Esophagus squamous epithelium (tissue), 5 donors: ENCODE data around the gene MORC4. TPM values are rescaled to one million over a fixed set of nuclear protein-coding genes. Genes with fewer than 3 reads are reported as not detected.

Experiments used
- DNase-seq: peaks from one replicate; lab custom pipeline; 2025; lab: John Stamatoyannopoulos, UW
- H3K27ac ChIP-seq, 4 donors: fragments of 200-600 bp; sonication (generic); one replicate each; pipeline ENCODE4 v1.5.1; 2016 to 2019; ENCODE audit warnings: mild to moderate bottlenecking in 1 of 4
- H3K27me3 ChIP-seq, 4 donors: fragments of 200-600 bp; sonication (generic); 1 replicate in 3 of 4; 2 replicates in 1 of 4; pipeline versions ENCODE4 v1.5.1 to v1.6.0; 2017 to 2021; ENCODE audit warnings: antibody characterized with exemption in 1 of 4
- H3K36me3 ChIP-seq, 3 donors: fragments of 200-600 bp; sonication (generic); one replicate each; pipeline ENCODE4 v1.5.1; 2016 to 2019
- H3K4me1 ChIP-seq, 3 donors: fragments of 200-600 bp; sonication (generic); one replicate each; pipeline ENCODE4 v1.5.1; 2017 to 2019
- H3K4me3 ChIP-seq, 4 donors: fragments of 200-600 bp; sonication (generic); 1 replicate in 3 of 4; 2 replicates in 1 of 4; pipeline ENCODE4 v1.5.1; 2016 to 2019; ENCODE audit warnings: mild to moderate bottlenecking in 2 of 4, moderate library complexity in 1 of 4
- H3K9me3 ChIP-seq, 3 donors: fragments of 200-600 bp; sonication (generic); one replicate each; pipeline ENCODE4 v1.5.1; 2016 to 2019
- CTCF ChIP-seq, 6 experiments: fragments of 450-650 bp in 4 of 6; fragments of 200-600 bp in 2 of 6; sonication (generic) in 2 of 6; IDR thresholded peaks; one replicate each; pipeline ENCODE4 v1.5.1; 2016 to 2019; ENCODE audit warnings: antibody characterized with exemption in 6 of 6, mild to moderate bottlenecking in 4 of 6, moderate library complexity in 4 of 6
- POLR2A ChIP-seq, 4 donors: fragments of 450-650 bp; IDR thresholded peaks; one replicate each; pipeline ENCODE4 v1.6.1; 2017; ENCODE audit warnings: antibody characterized with exemption in 4 of 4, mild to moderate bottlenecking in 4 of 4, moderate library complexity in 3 of 4
- WGBS, 2 donors: methylation state at CpG; one replicate each; pipeline ENCODE4 v1.1.5; 2018; 5-methylcytosine and 5-hydroxymethylcytosine counted together
- intact Hi-C: fragments of 100-400 bp; cut with DNase I; formaldehyde crosslinking; loops from one replicate; pipeline ENCODE4 v1.15.0; 2022
- total RNA-seq, 4 donors: library from RNA; depleted of rRNA; stranded (reverse); fragments of >200 nt; gene quantifications; one replicate each; pipeline ENCODE4 v1.1.0, GENCODE V29; 2016
- donor health status: DM: yes; HTN: yes; CAD: no.

Gene MORC4
- total RNA-seq, 4 donors from 2014 or later, result 12.5 to 22.6 (median 17.2) TPM

- H3K27me3 ChIP-seq, result peaks cover 0 to 25% (median 0%) of the 10 kb centered on the region in 4 donors
- no peak overlapping the region for H3K4me3 ChIP-seq
- intact Hi-C loops, result no loop called here
- TF ChIP-seq CTCF (IDR thresholded peaks at IDR 0.05) (no peak), POLR2A (IDR thresholded peaks at IDR 0.05) (no peak)
- no peaks in the 10 kb centered on the region for H3K9me3 ChIP-seq
- WGBS, 2 donors, result 7 to 20% methylated on average over 1 to 3 of the region's 3 CpGs
- no peak for DNase-seq
- H3K36me3 ChIP-seq, result no peaks in the 10 kb centered on the region
- H3K4me1 ChIP-seq, result peaks cover 0 to 17% (median 0%) of the 10 kb centered on the region in 3 donors
- no peak overlapping the region for H3K27ac ChIP-seq
These were observed 105.0 kb downstream of the MORC4 start for GRCh38 chrX:106894978-106895452.

DNA sequence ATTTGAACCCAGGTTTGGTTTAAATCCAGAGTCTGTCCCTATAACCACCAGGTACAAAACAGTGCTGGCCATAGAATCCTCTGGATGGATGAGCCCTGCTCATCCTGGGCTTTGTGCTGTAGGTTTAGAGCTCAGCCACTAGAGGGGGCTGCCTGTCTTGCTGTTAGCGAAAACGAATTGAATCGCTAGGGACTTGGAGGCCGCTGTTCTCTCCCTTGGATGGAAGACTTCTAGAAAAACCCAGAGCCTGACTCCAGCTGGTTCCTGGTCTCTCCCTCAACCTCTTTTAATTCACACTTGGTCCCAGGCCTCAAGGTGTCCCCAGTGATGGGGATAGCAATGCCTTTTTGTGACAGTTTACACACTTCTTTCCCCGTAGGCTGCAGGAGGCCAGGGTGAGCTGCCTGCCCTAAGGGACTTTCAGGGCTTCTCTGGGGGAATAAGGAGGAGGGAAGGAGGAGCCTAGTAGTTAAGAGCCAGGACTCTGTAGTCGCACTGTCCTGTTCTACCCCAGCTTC lies 105.6 kb downstream of the MORC4 start:
- TF ChIP-seq POLR2A (IDR thresholded peaks at IDR 0.05), result no peak
- TF ChIP-seq CTCF (IDR thresholded peaks at IDR 0.05), result peak; percentile 26 to 79 (median 70)
- intact Hi-C loops, result no loop called here
- no peak overlapping the region for H3K27ac ChIP-seq
- 0 to 14% methylated on average over 2 to 3 of the region's 6 CpGs for WGBS, 2 donors
- H3K27me3 ChIP-seq, result peaks cover 0 to 25% (median 0%) of the 10 kb centered on the region in 4 donors
- no peak for DNase-seq
- peaks cover 0 to 17% (median 0%) of the 10 kb centered on the region in 3 donors for H3K4me1 ChIP-seq
- H3K9me3 ChIP-seq, result no peaks in the 10 kb centered on the region
- H3K36me3 ChIP-seq, result no peaks in the 10 kb centered on the region
- no peak overlapping the region for H3K4me3 ChIP-seq

GRCh38 chrX:106891762-106892460 lies 108.1 kb downstream of the MORC4 start:
- TF ChIP-seq POLR2A (IDR thresholded peaks at IDR 0.05) (no peak), CTCF (IDR thresholded peaks at IDR 0.05) (no peak)
- no peak overlapping the region for H3K4me3 ChIP-seq
- WGBS, 2 donors, result 51 to 56% methylated on average over 3 to 7 of the region's 7 CpGs
- no peaks in the 10 kb centered on the region for H3K36me3 ChIP-seq
- peaks cover 0 to 25% (median 0%) of the 10 kb centered on the region in 4 donors for H3K27me3 ChIP-seq
- H3K27ac ChIP-seq, result no peak overlapping the region
- no peaks in the 10 kb centered on the region for H3K9me3 ChIP-seq
- intact Hi-C loops, result no loop called here
- no peak for DNase-seq
- peaks cover 0 to 17% (median 0%) of the 10 kb centered on the region in 3 donors for H3K4me1 ChIP-seq

Other genes with a start within 250 kb of the MORC4 start
- 1 to 10 TPM; 2.3 to 3.9 (median 3.4) TPM for gene TBC1D8B, start 197.5 kb downstream of the MORC4 start, total RNA-seq
- gene RIPPLY1, start 96.9 kb downstream of the MORC4 start, total RNA-seq, result not detected
- not detected for gene CLDN2, start 79.8 kb downstream of the MORC4 start, total RNA-seq
- 10 to 100 TPM; 10.5 to 17.9 (median 13.8) TPM for gene RBM41, start 118.6 kb upstream of the MORC4 start, total RNA-seq
- 1 to 10 TPM in 3 of 4 donors, under 1 TPM in 1; 0.68 to 5.5 (median 2.1) TPM for gene NUP62CL, start 206.2 kb upstream of the MORC4 start, total RNA-seq
- gene DNAAF6, start 206.4 kb upstream of the MORC4 start, total RNA-seq, result not detected